SU-DHL-6 (cell line): ENCODE measurements around the gene SPON2.

Source experiments
- H2AFZ ChIP-seq: fragments of 200-600 bp; sonication (generic); 2 replicates; pipeline ENCODE4 v1.6.1; 2014; ENCODE audit warnings: low read depth, mild to moderate bottlenecking, moderate library complexity, mixed read lengths, antibody characterized with exemption, low read length; ENCODE audit not compliant: severe bottlenecking
- H3F3A ChIP-seq: fragments of 200-600 bp; shearing (Covaris generic); 2 replicates; pipeline ENCODE4 v1.6.0; 2016; ENCODE audit warnings: antibody characterized with exemption, mild to moderate bottlenecking; ENCODE audit not compliant: insufficient read depth
- H3K27ac ChIP-seq: fragments of 200-600 bp; sonication (generic); 2 replicates; pipeline ENCODE4 v1.5.1; 2016; ENCODE audit warnings: low read depth, mild to moderate bottlenecking, low read length, moderate library complexity, mixed read lengths
- H3K27me3 ChIP-seq: fragments of 200-600 bp; sonication (generic), shearing (Covaris generic); 2 replicates; pipeline ENCODE4 v1.6.0; 2014; ENCODE audit warnings: mild to moderate bottlenecking, low read length
- H3K36me3 ChIP-seq: fragments of 200-600 bp; sonication (generic); 2 replicates; pipeline ENCODE4 v1.6.1; 2014; ENCODE audit warnings: mild to moderate bottlenecking, low read length, mixed read lengths
- H3K4me2 ChIP-seq: fragments of 300-600, 200-600 bp; shearing (Covaris generic), sonication (generic); 2 replicates; pipeline ENCODE4 v1.6.0; 2014; ENCODE audit warnings: low read length, low read depth, mild to moderate bottlenecking; ENCODE audit not compliant: poor library complexity, severe bottlenecking
- H3K4me3 ChIP-seq: fragments of 200-600 bp; sonication (generic); 2 replicates; pipeline ENCODE4 v1.5.1; 2014; ENCODE audit warnings: antibody characterized with exemption, low read length, mild to moderate bottlenecking, mixed read lengths; ENCODE audit not compliant: insufficient read depth, poor library complexity, severe bottlenecking
- H3K79me2 ChIP-seq: fragments of 200-600 bp; sonication (generic); 2 replicates; pipeline ENCODE4 v1.6.1; 2014; ENCODE audit warnings: mild to moderate bottlenecking, low read length, moderate library complexity; ENCODE audit not compliant: insufficient read depth
- H3K9ac ChIP-seq: fragments of 200-600 bp; sonication (generic); 2 replicates; pipeline ENCODE4 v1.7.0; 2014; ENCODE audit warnings: mild to moderate bottlenecking, low read length
- H3K9me2 ChIP-seq: fragments of 200-600 bp; sonication (generic); replicated peaks from 2 replicates; pipeline ENCODE4 v1.6.1; 2014; ENCODE audit warnings: low read length; ENCODE audit not compliant: insufficient read depth
- H3K9me3 ChIP-seq: fragments of 200-600 bp; sonication (generic); 2 replicates; pipeline ENCODE4 v1.6.1; 2014; ENCODE audit warnings: low read length, mixed read lengths; ENCODE audit not compliant: insufficient read depth
- H4K20me1 ChIP-seq: fragments of 200-600 bp; sonication (generic); 2 replicates; pipeline ENCODE4 v1.6.1; 2014; ENCODE audit warnings: low read depth, mild to moderate bottlenecking, antibody characterized with exemption, low read length, moderate library complexity, mixed read lengths
- EZH2phosphoT487 ChIP-seq: fragments of 200-600 bp; sonication (generic), shearing (Covaris generic); conservative IDR thresholded peaks from 2 replicates; pipeline ENCODE4 v1.6.1; 2018; ENCODE audit warnings: mild to moderate bottlenecking, antibody characterized with exemption, low read length, moderate library complexity, mixed read lengths
- TF ChIP-seq, protein P1 (sequence below): fragments of 200-600 bp; sonication (generic); IDR thresholded peaks from one replicate; pipeline ENCODE4 v1.5.1; 2017; ENCODE audit warnings: antibody characterized with exemption, mild to moderate bottlenecking, low read length, moderate library complexity; ENCODE audit not compliant: insufficient read depth, poor library complexity, severe bottlenecking

SPON2 gene

GRCh38 chr4:1179976-1180375, 7.6 kb upstream of the SPON2 start:
- no peaks in the 10 kb centered on the region for H3K79me2 ChIP-seq
- H3K27me3 ChIP-seq: no peaks in the 10 kb centered on the region
- peaks cover 14% of the 10 kb centered on the region; the same call in 1 of the 2 replicates for H3K9me3 ChIP-seq
- no peak overlapping the region for H2AFZ ChIP-seq
- no peaks in the 10 kb centered on the region for H3F3A ChIP-seq
- no peak overlapping the region for H3K27ac ChIP-seq
- peaks cover 26% of the 10 kb centered on the region for H3K36me3 ChIP-seq
- H4K20me1 ChIP-seq: no peaks in the 10 kb centered on the region
- TF ChIP-seq, protein P1, sequence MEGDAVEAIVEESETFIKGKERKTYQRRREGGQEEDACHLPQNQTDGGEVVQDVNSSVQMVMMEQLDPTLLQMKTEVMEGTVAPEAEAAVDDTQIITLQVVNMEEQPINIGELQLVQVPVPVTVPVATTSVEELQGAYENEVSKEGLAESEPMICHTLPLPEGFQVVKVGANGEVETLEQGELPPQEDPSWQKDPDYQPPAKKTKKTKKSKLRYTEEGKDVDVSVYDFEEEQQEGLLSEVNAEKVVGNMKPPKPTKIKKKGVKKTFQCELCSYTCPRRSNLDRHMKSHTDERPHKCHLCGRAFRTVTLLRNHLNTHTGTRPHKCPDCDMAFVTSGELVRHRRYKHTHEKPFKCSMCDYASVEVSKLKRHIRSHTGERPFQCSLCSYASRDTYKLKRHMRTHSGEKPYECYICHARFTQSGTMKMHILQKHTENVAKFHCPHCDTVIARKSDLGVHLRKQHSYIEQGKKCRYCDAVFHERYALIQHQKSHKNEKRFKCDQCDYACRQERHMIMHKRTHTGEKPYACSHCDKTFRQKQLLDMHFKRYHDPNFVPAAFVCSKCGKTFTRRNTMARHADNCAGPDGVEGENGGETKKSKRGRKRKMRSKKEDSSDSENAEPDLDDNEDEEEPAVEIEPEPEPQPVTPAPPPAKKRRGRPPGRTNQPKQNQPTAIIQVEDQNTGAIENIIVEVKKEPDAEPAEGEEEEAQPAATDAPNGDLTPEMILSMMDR: no peak
- no peak for TF ChIP-seq EZH2phosphoT487
- no peaks in the 10 kb centered on the region for H3K9me2 ChIP-seq
- H3K4me3 ChIP-seq: no peak overlapping the region
- H3K4me2 ChIP-seq: no peak overlapping the region
- H3K9ac ChIP-seq: no peak overlapping the region

GRCh38 chr4:1179089-1179441, 6.7 kb upstream of the SPON2 start:
- Histone ChIP-seq H3K27ac (no peak overlapping the region), H3K36me3 (peaks cover 26% of the 10 kb centered on the region), H3K9ac (no peak overlapping the region), H3K79me2 (no peaks in the 10 kb centered on the region), H3K27me3 (no peaks in the 10 kb centered on the region), H3K4me2 (no peak overlapping the region), H2AFZ (no peak overlapping the region), H3K9me2 (no peaks in the 10 kb centered on the region), H3K9me3 (peaks cover 14% of the 10 kb centered on the region; the same call in 1 of the 2 replicates), H4K20me1 (no peaks in the 10 kb centered on the region), H3K4me3 (no peak overlapping the region), H3F3A (no peaks in the 10 kb centered on the region)
- no peak for TF ChIP-seq EZH2phosphoT487
- TF ChIP-seq, protein P1: no peak

DNA sequence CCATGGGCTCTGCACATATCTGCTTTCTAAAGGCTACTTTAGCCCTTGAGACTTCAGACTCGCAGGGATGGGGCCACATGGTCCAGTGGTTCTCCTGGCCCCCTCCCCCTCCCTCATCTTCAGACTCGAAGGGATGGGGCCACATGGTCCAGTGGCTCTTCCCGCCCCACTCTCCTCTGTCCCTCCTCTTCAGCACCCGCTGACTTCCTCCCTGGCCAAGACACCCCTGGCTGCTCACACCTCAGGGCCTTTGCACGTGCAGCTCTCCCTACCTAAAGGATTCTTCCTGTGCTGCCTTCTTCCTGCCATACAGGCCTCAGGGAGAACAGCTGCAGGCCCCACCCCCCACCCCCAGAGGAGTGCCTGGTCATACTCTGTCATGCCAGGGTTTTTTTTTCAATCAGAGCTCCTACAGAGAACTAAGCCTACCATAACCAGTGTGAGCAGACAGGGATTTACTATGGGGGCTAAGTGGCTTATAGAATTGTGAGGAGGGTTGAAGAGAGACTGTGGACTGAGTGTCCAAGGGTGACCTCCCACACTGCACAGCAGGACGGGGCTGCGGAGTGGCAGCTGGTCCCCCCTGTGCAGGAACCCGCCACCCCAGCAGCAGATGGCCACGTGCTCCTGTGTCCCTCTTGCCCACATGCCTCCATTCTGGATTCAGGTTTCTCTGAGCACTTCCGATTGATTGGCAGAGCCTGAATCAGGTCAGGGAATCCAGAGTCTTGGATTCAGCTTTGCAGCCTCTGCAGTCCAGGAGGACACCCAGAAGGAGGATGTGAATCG, 6.1 kb upstream of the SPON2 start:
- H3K36me3 ChIP-seq: peaks cover 26% of the 10 kb centered on the region
- no peak overlapping the region for H3K4me2 ChIP-seq
- no peak overlapping the region for H3K4me3 ChIP-seq
- H3K9ac ChIP-seq: no peak overlapping the region
- H3F3A ChIP-seq: no peaks in the 10 kb centered on the region
- H3K79me2 ChIP-seq: no peaks in the 10 kb centered on the region
- no peak overlapping the region for H2AFZ ChIP-seq
- H3K27ac ChIP-seq: no peak overlapping the region
- H3K27me3 ChIP-seq: no peaks in the 10 kb centered on the region
- no peaks in the 10 kb centered on the region for H3K9me2 ChIP-seq
- TF ChIP-seq, protein P1: no peak
- no peak for TF ChIP-seq EZH2phosphoT487
- no peaks in the 10 kb centered on the region for H4K20me1 ChIP-seq
- H3K9me3 ChIP-seq: peaks cover 14% of the 10 kb centered on the region; the same call in 1 of the 2 replicates
